ENCODE measurements around the gene PROM2.

DNA sequence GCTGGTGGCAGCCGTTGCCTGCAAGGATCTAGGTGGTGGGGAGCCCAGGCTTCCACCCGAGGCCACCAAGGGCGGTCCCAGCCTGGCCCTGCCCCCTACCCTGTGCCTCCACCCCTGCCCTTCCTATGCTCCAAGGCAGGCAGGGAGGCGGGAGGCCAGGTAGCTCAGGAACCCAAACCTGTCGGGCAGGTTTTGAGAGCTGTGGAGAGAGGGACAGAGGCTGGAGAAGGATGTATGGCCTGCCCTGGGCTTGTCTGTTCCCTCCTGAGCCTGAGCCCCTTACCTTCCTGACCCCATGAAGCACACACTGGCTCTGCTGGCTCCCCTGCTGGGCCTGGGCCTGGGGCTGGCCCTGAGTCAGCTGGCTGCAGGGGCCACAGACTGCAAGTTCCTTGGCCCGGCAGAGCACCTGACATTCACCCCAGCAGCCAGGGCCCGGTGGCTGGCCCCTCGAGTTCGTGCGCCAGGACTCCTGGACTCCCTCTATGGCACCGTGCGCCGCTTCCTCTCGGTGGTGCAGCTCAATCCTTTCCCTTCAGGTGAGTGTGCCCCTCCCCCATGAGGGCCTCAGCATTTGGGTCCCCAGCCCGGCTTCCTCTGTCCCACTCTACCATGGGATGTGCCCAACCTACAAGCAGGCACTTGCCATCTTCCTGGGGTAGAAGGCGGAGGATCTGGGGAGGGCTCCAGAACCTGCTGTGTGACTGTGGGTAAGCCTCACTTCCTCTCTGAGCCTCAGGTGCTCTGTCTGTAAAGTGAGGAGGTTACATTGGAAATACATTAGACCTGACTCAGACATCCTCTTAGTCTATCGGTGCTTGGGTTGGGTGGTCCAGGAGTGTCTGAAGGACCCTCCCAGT lies at the start of gene PROM2:
- no peak for TF ChIP-seq POLR2A (IDR thresholded peaks at IDR 0.05)
- TF ChIP-seq, protein P1, sequence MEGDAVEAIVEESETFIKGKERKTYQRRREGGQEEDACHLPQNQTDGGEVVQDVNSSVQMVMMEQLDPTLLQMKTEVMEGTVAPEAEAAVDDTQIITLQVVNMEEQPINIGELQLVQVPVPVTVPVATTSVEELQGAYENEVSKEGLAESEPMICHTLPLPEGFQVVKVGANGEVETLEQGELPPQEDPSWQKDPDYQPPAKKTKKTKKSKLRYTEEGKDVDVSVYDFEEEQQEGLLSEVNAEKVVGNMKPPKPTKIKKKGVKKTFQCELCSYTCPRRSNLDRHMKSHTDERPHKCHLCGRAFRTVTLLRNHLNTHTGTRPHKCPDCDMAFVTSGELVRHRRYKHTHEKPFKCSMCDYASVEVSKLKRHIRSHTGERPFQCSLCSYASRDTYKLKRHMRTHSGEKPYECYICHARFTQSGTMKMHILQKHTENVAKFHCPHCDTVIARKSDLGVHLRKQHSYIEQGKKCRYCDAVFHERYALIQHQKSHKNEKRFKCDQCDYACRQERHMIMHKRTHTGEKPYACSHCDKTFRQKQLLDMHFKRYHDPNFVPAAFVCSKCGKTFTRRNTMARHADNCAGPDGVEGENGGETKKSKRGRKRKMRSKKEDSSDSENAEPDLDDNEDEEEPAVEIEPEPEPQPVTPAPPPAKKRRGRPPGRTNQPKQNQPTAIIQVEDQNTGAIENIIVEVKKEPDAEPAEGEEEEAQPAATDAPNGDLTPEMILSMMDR (IDR thresholded peaks at IDR 0.05), result no peak
